ENCODE data around the gene SSH3.

Gene SSH3

GRCh38 chr11:67299471-67300191, 3.7 kb upstream of the SSH3 start:
- DNase-seq: no peak

- DNase-seq: no peak
Measured at GRCh38 chr11:67300256-67300755, 3.0 kb upstream of the SSH3 start.

DNA sequence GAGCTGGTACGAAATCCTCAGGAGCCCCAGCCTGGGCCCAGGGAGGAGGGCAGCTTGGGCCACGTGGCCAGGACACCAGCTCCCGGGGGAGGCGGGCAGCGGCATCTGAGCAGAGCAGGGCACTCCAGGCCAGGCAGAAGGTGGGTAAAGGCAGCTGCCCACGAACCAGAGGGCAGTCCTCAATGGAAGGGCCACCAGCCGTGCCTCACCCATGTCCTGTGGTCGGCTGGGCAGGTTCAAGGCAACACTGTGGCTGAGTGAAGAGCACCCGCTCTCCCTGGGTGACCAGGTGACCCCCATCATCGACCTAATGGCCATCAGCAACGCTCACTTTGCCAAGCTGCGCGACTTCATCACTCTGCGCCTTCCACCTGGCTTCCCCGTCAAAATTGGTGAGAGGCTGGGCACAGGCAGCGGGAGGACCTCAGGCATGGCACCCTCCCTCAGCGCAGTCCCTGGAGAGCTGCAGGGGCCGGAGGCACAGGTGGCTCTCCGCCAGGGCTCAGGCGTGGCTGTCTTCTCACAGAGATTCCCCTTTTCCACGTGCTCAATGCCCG, 2.5 kb upstream of the SSH3 start:
- no peak for DNase-seq

DNA sequence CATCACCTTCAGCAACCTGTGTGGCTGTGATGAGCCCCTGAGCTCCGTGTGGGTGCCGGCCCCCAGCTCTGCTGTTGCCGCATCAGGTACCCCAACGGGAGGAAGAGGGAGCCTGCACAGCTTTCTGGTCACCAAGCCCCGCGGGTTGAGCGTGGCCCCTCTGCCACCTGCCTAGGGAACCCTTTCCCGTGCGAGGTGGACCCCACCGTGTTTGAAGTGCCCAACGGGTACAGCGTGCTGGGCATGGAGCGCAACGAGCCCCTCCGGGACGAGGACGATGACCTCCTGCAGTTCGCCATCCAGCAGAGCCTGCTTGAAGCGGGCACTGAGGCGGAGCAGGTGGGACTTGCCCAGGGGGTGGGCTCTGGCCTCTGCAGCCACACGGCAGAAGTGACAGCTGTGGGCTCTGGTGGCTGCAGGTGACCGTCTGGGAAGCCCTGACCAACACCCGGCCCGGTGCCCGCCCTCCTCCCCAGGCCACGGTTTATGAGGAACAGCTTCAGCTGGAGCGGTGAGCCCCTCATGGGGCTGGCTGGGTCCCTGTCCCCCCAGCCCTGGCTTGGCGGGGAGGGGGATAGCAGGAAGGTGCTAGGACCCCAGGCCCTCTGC, 1.9 kb upstream of the SSH3 start:
- DNase-seq: no peak

DNA sequence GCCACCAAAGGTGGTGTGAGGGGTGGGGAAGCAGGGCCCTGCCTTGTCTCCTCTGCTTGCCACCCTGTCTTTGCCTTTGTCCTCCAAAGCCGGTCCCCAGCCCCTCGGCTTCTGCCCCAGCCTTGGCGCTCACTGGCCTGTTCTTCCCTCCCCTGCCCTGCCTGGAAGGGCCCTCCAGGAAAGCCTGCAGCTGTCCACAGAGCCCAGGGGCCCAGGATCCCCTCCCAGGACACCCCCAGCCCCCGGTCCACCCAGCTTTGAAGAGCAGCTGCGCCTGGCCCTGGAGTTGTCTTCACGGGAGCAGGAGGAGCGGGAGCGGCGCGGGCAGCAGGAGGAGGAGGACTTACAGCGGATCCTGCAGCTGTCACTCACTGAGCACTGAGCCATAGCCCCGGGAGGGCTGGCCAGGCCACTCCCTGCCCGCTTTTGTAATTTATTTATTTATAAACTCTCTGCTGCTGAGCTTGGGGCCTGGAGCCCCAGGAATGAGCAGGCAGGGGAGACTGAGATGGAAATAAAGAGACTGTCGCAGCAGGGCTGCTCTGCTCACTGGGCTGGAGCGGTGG, 1.3 kb upstream of the SSH3 start:
- DNase-seq: no peak

- DNase-seq: no peak
Measured at GRCh38 chr11:67302571-67303131, 679 bp upstream of the SSH3 start.

GRCh38 chr11:67303835-67304411, 593 bp downstream of the SSH3 start:
- no peak for DNase-seq

DNA sequence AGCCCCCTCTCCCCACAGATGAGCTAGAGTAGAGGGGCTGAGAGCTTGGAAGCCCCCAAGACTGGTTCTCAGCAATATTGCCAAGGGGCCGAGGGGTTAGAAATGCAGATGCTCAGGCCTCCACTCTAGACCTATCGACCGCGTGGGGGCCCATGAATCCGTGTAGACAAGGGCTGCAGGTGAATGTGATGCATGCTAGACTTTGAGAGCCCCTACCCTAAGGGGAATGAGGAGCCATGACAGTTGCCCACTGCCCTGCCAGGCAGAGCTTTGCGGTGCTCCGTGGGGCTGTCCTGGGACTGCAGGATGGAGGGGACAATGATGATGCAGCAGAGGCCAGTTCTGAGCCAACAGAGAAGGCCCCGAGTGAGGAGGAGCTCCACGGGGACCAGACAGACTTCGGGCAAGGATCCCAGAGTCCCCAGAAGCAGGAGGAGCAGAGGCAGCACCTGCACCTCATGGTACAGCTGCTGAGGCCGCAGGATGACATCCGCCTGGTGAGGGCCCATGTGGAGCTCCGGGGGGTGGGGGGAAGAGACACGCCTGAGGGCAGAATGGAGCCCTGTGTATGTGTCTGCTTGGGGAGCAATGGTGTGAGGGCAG, 1.3 kb downstream of the SSH3 start:
- DNase-seq: no peak

- no peak for DNase-seq
Measured at GRCh38 chr11:67306769-67307544, 3.6 kb downstream of the SSH3 start.

DNA sequence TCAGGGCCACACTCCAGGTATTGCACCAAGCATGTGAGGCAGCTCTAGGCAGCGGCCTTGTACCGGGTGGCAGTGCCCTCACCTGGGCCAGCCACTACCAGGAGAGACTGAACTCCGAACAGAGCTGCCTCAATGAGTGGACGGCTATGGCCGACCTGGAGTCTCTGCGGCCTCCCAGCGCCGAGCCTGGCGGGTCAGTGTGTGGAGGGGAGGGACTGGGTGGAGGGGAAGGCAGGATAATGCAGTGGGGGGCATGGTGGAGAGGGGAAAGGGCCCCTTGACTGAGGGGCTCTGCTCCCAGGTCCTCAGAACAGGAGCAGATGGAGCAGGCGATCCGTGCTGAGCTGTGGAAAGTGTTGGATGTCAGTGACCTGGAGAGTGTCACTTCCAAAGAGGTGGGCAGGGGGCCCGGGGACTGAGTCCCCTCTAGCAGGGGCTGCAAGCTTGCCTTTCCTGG, 4.2 kb downstream of the SSH3 start:
- DNase-seq: no peak

GRCh38 chr11:67308031-67308866, 4.9 kb downstream of the SSH3 start:
- no peak for DNase-seq

DNA sequence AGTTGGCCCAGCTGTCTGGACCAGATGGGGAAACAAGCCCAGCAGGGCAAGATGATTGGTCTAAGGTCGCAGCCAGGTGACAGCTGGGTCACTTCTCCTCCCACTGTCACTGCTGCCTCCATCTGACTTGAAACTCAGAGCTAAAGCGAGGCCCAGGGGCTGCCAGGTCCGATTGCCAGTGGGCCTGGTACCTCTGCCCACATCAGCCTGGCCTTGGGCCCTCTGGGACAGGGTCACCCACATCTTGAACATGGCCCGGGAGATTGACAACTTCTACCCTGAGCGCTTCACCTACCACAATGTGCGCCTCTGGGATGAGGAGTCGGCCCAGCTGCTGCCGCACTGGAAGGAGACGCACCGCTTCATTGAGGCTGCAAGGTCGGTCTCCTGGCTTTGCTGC, 5.8 kb downstream of the SSH3 start:
- no peak for DNase-seq

GRCh38 chr11:67309661-67310061, 6.3 kb downstream of the SSH3 start:
- no peak for DNase-seq

DNA sequence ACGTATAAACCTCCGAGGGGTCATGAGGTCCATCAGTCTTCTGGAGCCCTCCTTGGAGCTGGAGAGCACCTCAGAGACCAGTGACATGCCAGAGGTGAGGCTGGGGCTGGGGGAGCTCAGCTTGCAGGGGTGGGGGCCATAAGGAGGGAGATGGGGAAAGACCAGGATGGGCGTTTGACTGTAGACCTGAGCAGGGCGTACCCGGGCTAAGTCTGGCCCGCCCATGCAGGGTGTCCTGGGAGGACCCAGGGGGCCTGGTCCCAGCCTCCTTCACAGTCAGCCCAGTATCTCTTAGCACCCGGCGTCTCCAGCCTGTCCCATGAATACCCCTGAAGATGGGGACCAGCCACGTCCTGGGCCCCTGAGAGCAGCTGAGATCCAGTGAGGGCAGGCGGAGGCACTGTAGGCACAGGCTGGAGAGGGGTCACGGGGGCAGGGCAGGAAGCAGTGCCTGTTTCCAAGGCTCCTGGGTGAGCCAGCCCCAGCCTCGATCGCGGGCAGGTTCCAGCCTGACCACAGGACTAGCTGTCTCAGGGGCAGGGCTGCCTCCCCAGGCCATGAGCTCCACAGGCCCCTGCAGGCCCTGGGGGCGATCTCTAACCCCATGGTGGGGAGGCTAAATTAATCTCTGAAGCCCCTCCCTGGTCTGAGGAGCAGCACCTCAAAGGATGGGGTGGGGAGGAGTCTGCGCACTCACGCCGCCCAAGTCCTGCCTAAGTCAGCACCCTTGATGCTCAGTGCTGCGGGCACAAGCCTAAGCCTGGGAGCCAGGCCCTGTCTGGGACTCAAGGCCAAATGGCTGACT, 7.1 kb downstream of the SSH3 start:
- DNase-seq: no peak

GRCh38 chr11:67311051-67311555, 7.8 kb downstream of the SSH3 start:
- DNase-seq: no peak

DNA sequence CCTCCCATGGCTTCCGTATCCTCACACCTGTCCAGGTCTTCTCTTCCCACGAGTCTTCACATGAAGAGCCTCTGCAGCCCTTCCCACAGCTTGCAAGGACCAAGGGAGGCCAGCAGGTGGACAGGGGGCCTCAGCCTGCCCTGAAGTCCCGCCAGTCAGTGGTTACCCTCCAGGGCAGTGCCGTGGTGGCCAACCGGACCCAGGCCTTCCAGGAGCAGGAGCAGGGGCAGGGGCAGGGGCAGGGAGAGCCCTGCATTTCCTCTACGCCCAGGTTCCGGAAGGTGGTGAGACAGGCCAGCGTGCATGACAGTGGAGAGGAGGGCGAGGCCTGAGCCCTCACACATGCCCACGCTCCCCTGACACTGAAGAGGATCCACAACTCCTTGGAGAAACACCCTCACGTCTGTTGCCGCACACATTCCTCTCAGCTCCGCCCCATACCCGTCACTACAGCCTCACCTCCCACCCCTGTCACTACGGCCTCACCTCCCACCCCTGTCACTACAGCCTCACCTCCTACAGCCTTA, 8.3 kb downstream of the SSH3 start:
- DNase-seq: no peak

DNA sequence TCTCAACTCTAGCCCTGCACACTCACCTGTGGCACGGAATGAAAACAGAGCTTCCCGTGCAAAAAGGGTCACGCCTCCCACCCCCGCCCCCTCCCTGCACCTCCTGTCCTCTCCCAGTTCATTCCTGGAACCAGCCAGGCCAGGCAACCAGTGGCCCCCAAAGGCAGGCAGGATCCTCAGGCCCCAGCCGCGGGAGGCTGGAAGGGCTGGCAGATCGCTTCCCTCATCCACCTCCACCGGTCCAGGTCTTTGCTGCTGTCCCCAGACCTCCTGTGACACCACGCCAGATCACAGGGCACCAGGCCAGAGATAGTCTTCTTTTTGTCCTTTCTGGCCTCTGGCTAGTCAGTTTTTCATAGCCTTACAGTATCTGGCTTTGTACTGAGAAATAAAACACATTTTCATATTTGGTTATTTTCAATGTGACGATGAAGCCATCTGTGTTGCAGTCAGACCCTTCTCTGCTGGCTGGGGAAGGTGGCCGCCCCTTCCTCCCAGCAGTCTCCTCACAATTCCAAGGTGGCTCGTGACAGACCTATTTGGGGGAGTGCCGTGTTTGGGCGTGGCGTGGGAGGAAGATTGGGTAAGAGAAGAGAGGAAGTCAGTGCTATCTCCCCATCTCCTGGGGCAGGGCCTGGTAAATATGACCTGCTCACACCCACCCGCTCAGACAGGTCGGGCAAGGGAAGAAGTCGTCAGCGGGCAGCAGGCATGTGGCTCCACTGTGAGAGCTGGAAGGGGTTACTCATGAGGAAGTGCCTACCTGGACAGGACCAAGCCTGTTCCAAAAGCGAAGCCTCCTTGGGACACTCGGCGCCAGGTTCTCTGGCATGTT, 9.1 kb downstream of the SSH3 start:
- DNase-seq: no peak

DNA sequence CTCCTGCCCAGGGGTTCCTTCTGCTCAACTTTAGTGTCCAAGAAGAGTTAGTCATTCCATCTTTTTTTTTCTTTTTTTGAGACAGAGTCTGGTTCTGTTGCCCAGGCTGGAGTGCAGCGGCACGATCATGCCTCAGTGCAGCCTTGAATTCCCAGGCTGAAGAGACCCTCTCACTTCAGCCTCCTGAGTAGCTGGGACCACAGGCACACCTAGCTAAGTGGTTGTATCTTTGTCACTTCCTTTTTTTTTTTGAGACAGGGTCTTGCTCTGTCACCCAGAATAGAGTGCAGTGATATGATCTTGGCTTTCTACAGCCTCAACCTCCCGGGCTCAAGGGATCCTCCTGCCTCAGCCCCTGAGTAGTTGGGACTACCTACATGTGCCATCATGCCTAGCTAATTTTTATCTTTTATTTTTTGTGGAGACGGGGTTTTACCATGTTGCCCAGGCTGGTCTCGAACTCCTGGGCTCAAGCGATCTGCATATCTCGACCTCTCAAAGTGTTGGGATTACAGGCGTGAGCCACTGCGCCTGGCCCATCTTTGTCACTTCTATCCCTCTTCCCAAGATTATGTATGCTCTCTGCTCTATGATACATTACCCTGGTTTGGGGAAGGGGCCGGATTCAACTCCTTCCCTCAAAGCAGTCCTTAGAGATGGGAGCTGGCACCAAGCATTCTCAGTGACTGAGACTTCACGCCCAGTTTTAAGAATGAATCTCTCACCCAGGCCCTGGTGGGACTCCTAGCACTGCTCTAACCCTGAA, 10.0 kb downstream of the SSH3 start:
- DNase-seq: no peak
